Suprapubic skin (tissue), 4 donors: Measurements from ENCODE around the gene IDNK. TPM values are rescaled to one million over a fixed set of nuclear protein-coding genes. Genes with fewer than 3 reads are reported as not detected.

ENCODE experiments used
- DNase-seq, 2 donors: peaks; one replicate each; pipeline ENCODE4 v3.0.0-alpha.2; 2019; ENCODE audit warnings: low spot score in 2 of 2
- H3K27ac ChIP-seq: fragments of 200-600 bp; sonication (generic); one replicate; pipeline ENCODE4 v1.5.1; 2019
- H3K27me3 ChIP-seq: fragments of 200-600 bp; sonication (generic); one replicate; pipeline ENCODE4 v1.5.1; 2019
- H3K36me3 ChIP-seq: fragments of 200-600 bp; sonication (generic); one replicate; pipeline ENCODE4 v1.5.1; 2019
- H3K4me1 ChIP-seq: fragments of 200-600 bp; sonication (generic); one replicate; pipeline ENCODE4 v1.5.1; 2019
- H3K4me3 ChIP-seq: fragments of 200-600 bp; sonication (generic); one replicate; pipeline ENCODE4 v1.5.1; 2019; ENCODE audit warnings: mild to moderate bottlenecking
- H3K9me3 ChIP-seq: fragments of 200-600 bp; sonication (generic); one replicate; pipeline ENCODE4 v1.5.1; 2019
- CTCF ChIP-seq, 2 donors: fragments of 200-600 bp in 1 of 2; fragments of 450-650 bp in 1 of 2; sonication (generic) in 1 of 2; IDR thresholded peaks; one replicate each; pipeline ENCODE4 v1.5.1; 2016 to 2019; ENCODE audit warnings: antibody characterized with exemption in 2 of 2, mild to moderate bottlenecking in 1 of 2, moderate library complexity in 1 of 2
- EP300 ChIP-seq: sonication (generic); formaldehyde crosslinking; IDR thresholded peaks from one replicate; pipeline ENCODE4 v1.6.1; 2017; ENCODE audit warnings: antibody characterized with exemption
- POLR2A ChIP-seq, 2 donors: fragments of 450-650 bp; IDR thresholded peaks; one replicate each; pipeline ENCODE4 v1.6.1; 2017; ENCODE audit warnings: antibody characterized with exemption in 2 of 2, mild to moderate bottlenecking in 2 of 2, moderate library complexity in 2 of 2
- POLR2AphosphoS5 ChIP-seq, 3 donors: sonication (generic); formaldehyde crosslinking; IDR thresholded peaks; one replicate each; pipeline ENCODE4 v1.6.1; 2017; ENCODE audit warnings: antibody characterized with exemption in 3 of 3
- WGBS: methylation state at CpG from one replicate; pipeline ENCODE4 v1.1.5; 2018; 5-methylcytosine and 5-hydroxymethylcytosine counted together
- total RNA-seq, 4 donors: library from RNA; depleted of rRNA; stranded (reverse); fragments of >200 nt; gene quantifications; one replicate each; pipeline ENCODE4 v1.1.0, GENCODE V29; 2016

Gene IDNK
- total RNA-seq, 4 donors from 2014 or later, result 3.1 to 10.2 (median 5.8) TPM

- no peak overlapping the region for H3K27ac ChIP-seq
- no peak for TF ChIP-seq POLR2AphosphoS5 (IDR thresholded peaks at IDR 0.05)
- TF ChIP-seq POLR2A (IDR thresholded peaks at IDR 0.05), result no peak
- TF ChIP-seq CTCF (IDR thresholded peaks at IDR 0.05), result no peak
- no peak for TF ChIP-seq EP300
Observed at GRCh38 chr9:83636813-83637212, 13.9 kb downstream of the IDNK start.

GRCh38 chr9:83637389-83637788 lies 14.4 kb downstream of the IDNK start:
- Histone ChIP-seq H3K27ac (no peak overlapping the region), H3K36me3 (no peaks in the 10 kb centered on the region), H3K27me3 (no peaks in the 10 kb centered on the region), H3K4me1 (no peaks in the 10 kb centered on the region), H3K9me3 (no peaks in the 10 kb centered on the region), H3K4me3 (no peak overlapping the region)
- no peak for TF ChIP-seq POLR2AphosphoS5 (IDR thresholded peaks at IDR 0.05)
- no peak for TF ChIP-seq CTCF (IDR thresholded peaks at IDR 0.05)
- TF ChIP-seq POLR2A (IDR thresholded peaks at IDR 0.05), result no peak
- TF ChIP-seq EP300, result no peak
- DNase-seq, result no peak
- WGBS, result 22% methylated on average over 1 of the region's 1 CpG

More at GRCh38 chr9:83636813-83637212, 13.9 kb downstream of the IDNK start:
- no peaks in the 10 kb centered on the region for H3K4me1 ChIP-seq
- no peak for DNase-seq
- H3K4me3 ChIP-seq, result no peak overlapping the region
- H3K27me3 ChIP-seq, result no peaks in the 10 kb centered on the region
- H3K36me3 ChIP-seq, result no peaks in the 10 kb centered on the region
- H3K9me3 ChIP-seq, result no peaks in the 10 kb centered on the region

- Histone ChIP-seq H3K4me3 (no peak overlapping the region), H3K9me3 (no peaks in the 10 kb centered on the region), H3K27me3 (no peaks in the 10 kb centered on the region), H3K36me3 (peaks cover 7% of the 10 kb centered on the region), H3K27ac (no peak overlapping the region), H3K4me1 (no peaks in the 10 kb centered on the region)
- no peak for DNase-seq
- TF ChIP-seq CTCF (IDR thresholded peaks at IDR 0.05) (no peak), POLR2AphosphoS5 (IDR thresholded peaks at IDR 0.05) (no peak), EP300 (no peak), POLR2A (IDR thresholded peaks at IDR 0.05) (no peak)
- 81% methylated on average over 1 of the region's 1 CpG for WGBS
Observed at GRCh38 chr9:83639266-83639665, 16.3 kb downstream of the IDNK start.

DNA sequence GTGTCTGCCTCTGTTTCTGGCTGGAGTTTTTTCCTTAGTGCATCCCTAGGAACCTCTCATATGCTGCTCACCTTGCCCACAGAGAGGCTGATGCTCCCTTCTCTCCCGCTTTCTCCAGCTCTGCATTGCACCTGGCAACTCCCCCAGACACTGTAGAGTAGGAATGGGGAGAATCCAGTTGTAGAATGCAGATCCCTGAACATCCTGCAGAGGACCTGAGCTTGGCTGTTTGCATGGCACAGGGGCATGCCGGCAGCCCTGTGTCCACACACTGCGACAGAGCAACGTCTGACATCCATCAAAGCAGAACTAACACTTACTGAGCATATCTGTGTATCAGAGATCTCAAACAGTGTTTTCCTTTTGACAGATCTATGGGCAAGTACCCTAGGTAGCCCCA lies 19.9 kb downstream of the IDNK start:
- no peaks in the 10 kb centered on the region for H3K4me1 ChIP-seq
- no peaks in the 10 kb centered on the region for H3K9me3 ChIP-seq
- 92% methylated on average over 4 of the region's 4 CpGs for WGBS
- H3K27me3 ChIP-seq, result no peaks in the 10 kb centered on the region
- H3K4me3 ChIP-seq, result no peak overlapping the region
- peaks cover 21% of the 10 kb centered on the region for H3K36me3 ChIP-seq
- TF ChIP-seq POLR2AphosphoS5 (IDR thresholded peaks at IDR 0.05), result no peak
- TF ChIP-seq EP300, result no peak
- TF ChIP-seq CTCF (IDR thresholded peaks at IDR 0.05), result no peak
- no peak overlapping the region for H3K27ac ChIP-seq
- DNase-seq, result no peak

GRCh38 chr9:83646500-83647239 lies 23.7 kb downstream of the IDNK start:
- Histone ChIP-seq H3K36me3 (peaks cover 40% of the 10 kb centered on the region), H3K27me3 (no peaks in the 10 kb centered on the region), H3K4me1 (no peaks in the 10 kb centered on the region), H3K27ac (no peak overlapping the region), H3K9me3 (no peaks in the 10 kb centered on the region), H3K4me3 (no peak overlapping the region)
- no peak for TF ChIP-seq EP300
- no peak for TF ChIP-seq POLR2AphosphoS5 (IDR thresholded peaks at IDR 0.05)
- TF ChIP-seq POLR2A (IDR thresholded peaks at IDR 0.05), result no peak
- no peak for TF ChIP-seq CTCF (IDR thresholded peaks at IDR 0.05)
- no peak for DNase-seq
- WGBS, result 85% methylated on average over 8 of the region's 8 CpGs
